Kasumi-1 (cell line): ENCODE data around the gene GIGYF2.

Experiments
- DNase-seq, 2 experiments: peaks; one replicate each; lab custom pipeline; 2025; lab: John Stamatoyannopoulos, UW

GIGYF2 gene

GRCh38 chr2:232878855-232879617 is 181.9 kb downstream of the GIGYF2 start:
- no peak for DNase-seq

GRCh38 chr2:232879618-232880494 is 182.7 kb downstream of the GIGYF2 start:
- no peak for DNase-seq

DNA sequence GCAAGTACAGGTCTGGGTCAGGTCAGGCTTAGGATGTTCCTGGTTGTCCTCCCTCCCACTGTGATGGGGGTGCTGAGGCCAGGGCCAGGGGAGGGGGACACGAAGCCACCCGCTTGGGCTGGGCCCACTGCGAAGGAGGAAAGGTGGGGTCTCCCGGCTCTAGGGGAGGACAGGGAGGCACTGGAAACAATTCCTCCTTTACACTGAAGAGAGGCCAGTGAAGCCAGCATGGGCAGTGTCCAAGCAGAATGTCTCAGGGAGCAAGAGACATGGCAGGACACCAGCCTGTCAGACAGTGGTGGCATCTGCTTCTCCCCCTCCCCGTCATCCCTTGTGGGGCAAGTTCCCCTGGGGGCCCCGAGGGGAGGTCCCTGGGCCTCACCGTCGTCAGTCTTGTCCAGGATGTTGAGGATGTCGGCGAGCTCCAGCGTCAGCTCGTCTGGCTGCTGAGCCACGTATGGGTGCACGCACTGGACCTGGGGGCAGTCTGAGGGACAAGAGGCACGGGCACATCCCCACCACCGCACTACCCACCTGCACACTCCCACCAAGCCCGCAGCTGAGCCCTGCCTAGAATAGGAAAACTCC is 183.7 kb downstream of the GIGYF2 start:
- DNase-seq: no peak

- no peak for DNase-seq
Measured at GRCh38 chr2:232882085-232882484, 185.0 kb downstream of the GIGYF2 start.

GRCh38 chr2:232882505-232883115 is 185.5 kb downstream of the GIGYF2 start:
- no peak for DNase-seq

GRCh38 chr2:232883116-232883721 is 186.1 kb downstream of the GIGYF2 start:
- DNase-seq: no peak

DNA sequence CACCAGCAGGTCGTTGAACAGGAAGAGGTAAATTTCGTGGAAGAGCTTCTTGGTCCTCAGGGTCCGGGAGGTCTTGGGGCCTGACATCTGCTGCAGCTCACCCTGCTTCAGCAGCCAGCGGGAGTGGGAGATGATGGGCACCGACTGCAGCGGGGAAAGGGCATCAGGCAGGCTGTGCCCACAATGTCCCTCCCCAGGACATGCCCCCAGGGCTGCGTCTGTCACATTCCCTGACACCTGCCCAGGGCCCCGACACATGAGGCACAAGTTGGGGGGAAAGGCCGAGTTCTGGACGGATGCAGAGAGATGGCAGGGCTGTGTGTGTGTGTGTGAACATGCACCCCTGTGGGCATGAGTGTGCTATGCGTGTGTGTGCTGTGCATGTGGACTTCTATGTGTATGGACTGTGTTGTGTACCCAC is 186.9 kb downstream of the GIGYF2 start:
- no peak for DNase-seq

- no peak for DNase-seq
Measured at GRCh38 chr2:232884549-232885263, 187.6 kb downstream of the GIGYF2 start.

GRCh38 chr2:232885264-232885961 is 188.3 kb downstream of the GIGYF2 start:
- no peak for DNase-seq

DNA sequence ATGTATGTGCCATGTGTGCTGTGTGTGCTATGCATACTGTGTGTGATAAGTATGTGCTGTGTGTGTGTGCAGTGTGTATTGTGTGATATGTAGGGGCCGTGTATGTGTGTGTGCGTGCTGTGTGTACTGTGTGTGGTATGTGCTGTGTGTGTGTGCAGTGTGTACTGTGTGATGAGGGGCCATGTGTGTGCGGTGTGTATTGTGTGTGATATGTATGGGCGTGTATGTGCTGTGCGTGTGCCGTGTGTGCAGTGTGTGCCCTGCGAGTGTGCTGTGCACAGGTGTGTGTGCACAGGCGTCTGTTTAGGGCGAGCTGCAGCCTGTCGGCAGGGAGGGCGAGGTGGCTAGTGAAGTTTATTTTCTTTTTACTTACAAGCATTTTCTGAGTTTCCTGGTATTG is 189.0 kb downstream of the GIGYF2 start:
- no peak for DNase-seq

DNA sequence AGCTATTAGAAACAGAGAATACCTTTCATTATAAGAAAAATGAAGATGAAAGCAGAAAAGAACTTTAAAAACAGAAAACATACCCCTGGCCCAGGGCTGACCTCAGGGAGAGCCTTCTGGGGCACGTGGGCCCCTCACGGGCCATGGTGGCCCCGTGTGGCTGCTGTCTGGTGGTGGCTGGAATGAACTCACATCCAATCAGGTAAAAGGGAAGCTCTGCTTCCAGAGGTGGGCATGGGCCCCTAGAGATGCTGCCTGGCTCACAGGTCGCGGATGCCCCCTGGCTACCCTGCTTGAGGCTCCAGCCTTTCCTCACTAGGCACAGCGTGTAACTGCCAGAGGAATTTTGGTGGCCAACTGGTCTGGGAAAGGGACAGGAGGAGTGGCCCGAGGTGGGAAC is 189.5 kb downstream of the GIGYF2 start:
- DNase-seq: no peak

GRCh38 chr2:232887171-232887850 is 190.2 kb downstream of the GIGYF2 start:
- DNase-seq: no peak

- no peak for DNase-seq
Measured at GRCh38 chr2:232888099-232888836, 191.1 kb downstream of the GIGYF2 start.

- DNase-seq: no peak
Measured at GRCh38 chr2:232888839-232889529, 191.9 kb downstream of the GIGYF2 start.

DNA sequence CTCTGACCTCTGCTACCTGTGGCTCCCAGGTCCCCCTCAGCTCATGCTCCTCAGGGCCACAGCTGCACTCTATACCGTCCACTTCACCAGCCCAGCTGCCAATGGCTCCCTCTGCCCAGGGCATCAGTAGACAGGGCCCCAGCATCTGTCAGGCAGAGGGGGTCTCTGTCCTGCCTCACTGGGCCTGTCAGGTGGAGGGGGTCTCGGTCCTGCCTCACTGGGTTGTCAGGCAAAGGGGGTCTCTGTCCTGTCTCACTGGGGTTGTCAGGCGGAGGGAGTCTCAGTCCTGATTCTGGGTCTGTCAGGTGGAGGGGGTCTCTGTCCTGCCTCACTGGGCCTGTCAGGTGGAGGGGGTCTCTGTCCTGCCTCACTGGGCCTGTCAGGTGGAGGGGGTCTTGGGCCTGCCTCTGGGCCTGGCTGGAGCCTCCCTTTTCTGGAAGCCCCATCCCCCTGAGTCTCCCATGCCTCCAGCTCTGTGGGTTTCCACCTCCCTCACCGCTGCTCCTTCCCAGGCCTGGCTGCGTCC is 192.8 kb downstream of the GIGYF2 start:
- DNase-seq: no peak

DNA sequence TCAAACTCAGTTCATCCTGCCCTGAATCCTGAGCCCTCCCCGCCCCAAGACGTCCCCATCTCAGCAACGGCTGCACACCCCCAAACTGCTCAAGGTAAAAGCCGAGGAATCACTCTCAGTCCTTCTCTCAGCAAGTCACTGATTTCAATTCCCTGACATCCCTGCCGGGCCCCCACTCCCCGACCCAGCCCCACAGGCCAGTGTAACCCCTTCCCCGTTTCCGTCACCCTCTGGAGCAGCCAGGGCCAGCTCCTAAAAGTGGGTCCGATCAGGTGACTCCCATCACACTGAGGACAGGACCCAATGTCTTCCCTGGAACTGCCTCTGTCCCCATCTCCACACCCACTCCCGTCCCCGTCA is 193.4 kb downstream of the GIGYF2 start:
- DNase-seq: no peak

DNA sequence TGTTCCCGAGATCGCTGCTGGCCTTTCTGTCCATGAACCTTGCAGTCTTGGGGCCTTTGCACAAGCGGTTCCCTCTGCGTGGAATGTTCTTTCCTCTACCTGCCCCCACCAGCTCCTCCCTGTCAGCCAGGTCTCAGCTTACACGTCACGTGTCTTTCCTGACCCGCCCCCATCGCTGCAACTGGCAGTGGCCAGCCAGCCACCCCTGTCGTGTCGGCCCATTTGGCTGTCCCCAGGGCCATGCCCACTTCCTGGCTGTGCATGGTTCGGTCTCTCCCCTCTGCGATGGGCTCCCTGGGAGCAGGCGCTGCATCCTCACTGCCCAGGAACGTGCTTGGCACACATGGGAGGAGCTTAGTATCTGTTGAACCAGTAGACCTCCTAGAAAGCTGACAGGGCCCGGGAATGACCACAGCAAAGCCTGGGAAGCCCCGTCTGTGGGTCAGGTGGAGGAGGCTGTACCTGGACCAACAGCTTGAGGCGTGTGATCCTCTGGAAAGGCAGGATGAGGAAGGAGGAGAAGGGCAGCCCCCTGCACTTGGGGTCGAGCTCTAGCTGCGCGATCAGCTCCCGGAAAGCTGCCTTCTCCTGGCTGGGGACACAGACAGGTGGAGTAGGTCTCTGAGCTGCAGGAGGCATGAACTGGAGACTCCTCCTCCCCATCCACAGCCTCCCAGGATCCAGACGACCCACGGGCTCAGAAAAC is 193.9 kb downstream of the GIGYF2 start:
- no peak for DNase-seq

GRCh38 chr2:232891621-232892071 is 194.5 kb downstream of the GIGYF2 start:
- DNase-seq: no peak
